ES-I3 (cell line): Measurements from ENCODE around the gene GMPR2.

Source experiments
- H3K36me3 ChIP-seq: 2 replicates; pipeline ENCODE4 v1.6.1; 2013; ENCODE audit warnings: mild to moderate bottlenecking, low read length, control low read depth, moderate library complexity; ENCODE audit not compliant: insufficient read depth
- H3K4me1 ChIP-seq: 2 replicates; pipeline ENCODE4 v1.6.1; 2013; ENCODE audit warnings: mild to moderate bottlenecking, control low read depth, low read length; ENCODE audit not compliant: insufficient read depth
- H3K9ac ChIP-seq: 2 replicates; pipeline ENCODE4 v1.6.1; 2013; ENCODE audit warnings: low read depth, mild to moderate bottlenecking, low read length, moderate library complexity
- H3K9me3 ChIP-seq: 2 replicates; pipeline ENCODE4 v1.6.1; 2013; ENCODE audit warnings: mild to moderate bottlenecking, low read length, moderate library complexity; ENCODE audit not compliant: control insufficient read depth, insufficient read depth

The GMPR2 gene

GRCh38 chr14:24259282-24260025 lies 26.7 kb downstream of the GMPR2 start:
- Histone ChIP-seq H3K9me3 (no peaks in the 10 kb centered on the region), H3K9ac (no peak overlapping the region), H3K4me1 (0 out of 2 replicates have a peak, but pooled peaks cover 6% of the 10 kb centered on the region), H3K36me3 (no peaks in the 10 kb centered on the region)

- H3K9me3 ChIP-seq: no peaks in the 10 kb centered on the region
- no peaks in the 10 kb centered on the region for H3K36me3 ChIP-seq
- no peak overlapping the region for H3K9ac ChIP-seq
- 0 out of 2 replicates have a peak, but pooled peaks cover 6% of the 10 kb centered on the region for H3K4me1 ChIP-seq
These were observed 27.5 kb downstream of the GMPR2 start for GRCh38 chr14:24260026-24260779.

- Histone ChIP-seq H3K9me3 (no peaks in the 10 kb centered on the region), H3K36me3 (no peaks in the 10 kb centered on the region), H3K9ac (no peak overlapping the region), H3K4me1 (0 out of 2 replicates have a peak, but pooled peaks cover 6% of the 10 kb centered on the region)
These were observed 28.0 kb downstream of the GMPR2 start for GRCh38 chr14:24260780-24261157.

- H3K4me1 ChIP-seq: 0 out of 2 replicates have a peak, but pooled peaks cover 6% of the 10 kb centered on the region
- no peaks in the 10 kb centered on the region for H3K9me3 ChIP-seq
These were observed 28.7 kb downstream of the GMPR2 start for GRCh38 chr14:24261256-24261968.

GRCh38 chr14:24261969-24262327 lies 29.2 kb downstream of the GMPR2 start:
- H3K36me3 ChIP-seq: no peaks in the 10 kb centered on the region
- H3K9ac ChIP-seq: no peak overlapping the region
- 0 out of 2 replicates have a peak, but pooled peaks cover 6% of the 10 kb centered on the region for H3K4me1 ChIP-seq
- no peaks in the 10 kb centered on the region for H3K9me3 ChIP-seq

More at GRCh38 chr14:24261256-24261968, 28.7 kb downstream of the GMPR2 start:
- Histone ChIP-seq H3K36me3 (no peaks in the 10 kb centered on the region), H3K9ac (no peak overlapping the region)

- Histone ChIP-seq H3K9me3 (no peaks in the 10 kb centered on the region), H3K4me1 (0 out of 2 replicates have a peak, but pooled peaks cover 6% of the 10 kb centered on the region), H3K9ac (no peak within 1 kb of the TSS), H3K36me3 (no peaks in the 10 kb centered on the region)
These were observed 30.3 kb downstream of the GMPR2 start, which contains the start of gene TGM1 for GRCh38 chr14:24262821-24263733. Gene TGM1, minus strand, starts transcription at chr14:24263177. Its CDS starts 825 bp downstream, at chr14:24262352.

- H3K9me3 ChIP-seq: no peaks in the 10 kb centered on the region
These were observed 31.1 kb downstream of the GMPR2 start for GRCh38 chr14:24263848-24264247.

GRCh38 chr14:24264298-24264697 lies 31.6 kb downstream of the GMPR2 start:
- Histone ChIP-seq H3K4me1 (0 out of 2 replicates have a peak, but pooled peaks cover 6% of the 10 kb centered on the region), H3K9ac (no peak overlapping the region), H3K9me3 (no peaks in the 10 kb centered on the region), H3K36me3 (no peaks in the 10 kb centered on the region)

More at GRCh38 chr14:24263848-24264247, 31.1 kb downstream of the GMPR2 start:
- H3K36me3 ChIP-seq: no peaks in the 10 kb centered on the region
- H3K4me1 ChIP-seq: 0 out of 2 replicates have a peak, but pooled peaks cover 6% of the 10 kb centered on the region
- H3K9ac ChIP-seq: no peak overlapping the region

- Histone ChIP-seq H3K4me1 (0 out of 2 replicates have a peak, but pooled peaks cover 6% of the 10 kb centered on the region), H3K9me3 (no peaks in the 10 kb centered on the region), H3K36me3 (no peaks in the 10 kb centered on the region), H3K9ac (no peak overlapping the region)
These were observed 33.9 kb downstream of the GMPR2 start for GRCh38 chr14:24266344-24267244.

GRCh38 chr14:24267516-24267915 lies 34.8 kb downstream of the GMPR2 start:
- H3K4me1 ChIP-seq: peaks cover 11% of the 10 kb centered on the region; the same call in 1 of the 2 replicates
- no peak overlapping the region for H3K9ac ChIP-seq
- no peaks in the 10 kb centered on the region for H3K9me3 ChIP-seq
- H3K36me3 ChIP-seq: no peaks in the 10 kb centered on the region

GRCh38 chr14:24268225-24268624 lies 35.5 kb downstream of the GMPR2 start:
- no peaks in the 10 kb centered on the region for H3K36me3 ChIP-seq
- no peaks in the 10 kb centered on the region for H3K9me3 ChIP-seq
- peaks cover 10% of the 10 kb centered on the region; the same call in 1 of the 2 replicates for H3K4me1 ChIP-seq
- no peak overlapping the region for H3K9ac ChIP-seq

GRCh38 chr14:24269368-24269767 lies 36.6 kb downstream of the GMPR2 start:
- H3K36me3 ChIP-seq: no peaks in the 10 kb centered on the region
- no peak overlapping the region for H3K9ac ChIP-seq

More at GRCh38 chr14:24269368-24269767, 36.6 kb downstream of the GMPR2 start:
- Histone ChIP-seq H3K9me3 (no peaks in the 10 kb centered on the region), H3K4me1 (peaks cover 15% of the 10 kb centered on the region)
